Measurements from ENCODE around the gene TNKS1BP1.
"Not testable (repeated sequence)": the region's sequence is repeated elsewhere in the genome, so short reads cannot be mapped to it uniquely, and the experiment has no call there.

Gene TNKS1BP1, protein sequence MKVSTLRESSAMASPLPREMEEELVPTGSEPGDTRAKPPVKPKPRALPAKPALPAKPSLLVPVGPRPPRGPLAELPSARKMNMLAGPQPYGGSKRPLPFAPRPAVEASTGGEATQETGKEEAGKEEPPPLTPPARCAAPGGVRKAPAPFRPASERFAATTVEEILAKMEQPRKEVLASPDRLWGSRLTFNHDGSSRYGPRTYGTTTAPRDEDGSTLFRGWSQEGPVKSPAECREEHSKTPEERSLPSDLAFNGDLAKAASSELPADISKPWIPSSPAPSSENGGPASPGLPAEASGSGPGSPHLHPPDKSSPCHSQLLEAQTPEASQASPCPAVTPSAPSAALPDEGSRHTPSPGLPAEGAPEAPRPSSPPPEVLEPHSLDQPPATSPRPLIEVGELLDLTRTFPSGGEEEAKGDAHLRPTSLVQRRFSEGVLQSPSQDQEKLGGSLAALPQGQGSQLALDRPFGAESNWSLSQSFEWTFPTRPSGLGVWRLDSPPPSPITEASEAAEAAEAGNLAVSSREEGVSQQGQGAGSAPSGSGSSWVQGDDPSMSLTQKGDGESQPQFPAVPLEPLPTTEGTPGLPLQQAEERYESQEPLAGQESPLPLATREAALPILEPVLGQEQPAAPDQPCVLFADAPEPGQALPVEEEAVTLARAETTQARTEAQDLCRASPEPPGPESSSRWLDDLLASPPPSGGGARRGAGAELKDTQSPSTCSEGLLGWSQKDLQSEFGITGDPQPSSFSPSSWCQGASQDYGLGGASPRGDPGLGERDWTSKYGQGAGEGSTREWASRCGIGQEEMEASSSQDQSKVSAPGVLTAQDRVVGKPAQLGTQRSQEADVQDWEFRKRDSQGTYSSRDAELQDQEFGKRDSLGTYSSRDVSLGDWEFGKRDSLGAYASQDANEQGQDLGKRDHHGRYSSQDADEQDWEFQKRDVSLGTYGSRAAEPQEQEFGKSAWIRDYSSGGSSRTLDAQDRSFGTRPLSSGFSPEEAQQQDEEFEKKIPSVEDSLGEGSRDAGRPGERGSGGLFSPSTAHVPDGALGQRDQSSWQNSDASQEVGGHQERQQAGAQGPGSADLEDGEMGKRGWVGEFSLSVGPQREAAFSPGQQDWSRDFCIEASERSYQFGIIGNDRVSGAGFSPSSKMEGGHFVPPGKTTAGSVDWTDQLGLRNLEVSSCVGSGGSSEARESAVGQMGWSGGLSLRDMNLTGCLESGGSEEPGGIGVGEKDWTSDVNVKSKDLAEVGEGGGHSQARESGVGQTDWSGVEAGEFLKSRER (N-terminal part only)

DNA sequence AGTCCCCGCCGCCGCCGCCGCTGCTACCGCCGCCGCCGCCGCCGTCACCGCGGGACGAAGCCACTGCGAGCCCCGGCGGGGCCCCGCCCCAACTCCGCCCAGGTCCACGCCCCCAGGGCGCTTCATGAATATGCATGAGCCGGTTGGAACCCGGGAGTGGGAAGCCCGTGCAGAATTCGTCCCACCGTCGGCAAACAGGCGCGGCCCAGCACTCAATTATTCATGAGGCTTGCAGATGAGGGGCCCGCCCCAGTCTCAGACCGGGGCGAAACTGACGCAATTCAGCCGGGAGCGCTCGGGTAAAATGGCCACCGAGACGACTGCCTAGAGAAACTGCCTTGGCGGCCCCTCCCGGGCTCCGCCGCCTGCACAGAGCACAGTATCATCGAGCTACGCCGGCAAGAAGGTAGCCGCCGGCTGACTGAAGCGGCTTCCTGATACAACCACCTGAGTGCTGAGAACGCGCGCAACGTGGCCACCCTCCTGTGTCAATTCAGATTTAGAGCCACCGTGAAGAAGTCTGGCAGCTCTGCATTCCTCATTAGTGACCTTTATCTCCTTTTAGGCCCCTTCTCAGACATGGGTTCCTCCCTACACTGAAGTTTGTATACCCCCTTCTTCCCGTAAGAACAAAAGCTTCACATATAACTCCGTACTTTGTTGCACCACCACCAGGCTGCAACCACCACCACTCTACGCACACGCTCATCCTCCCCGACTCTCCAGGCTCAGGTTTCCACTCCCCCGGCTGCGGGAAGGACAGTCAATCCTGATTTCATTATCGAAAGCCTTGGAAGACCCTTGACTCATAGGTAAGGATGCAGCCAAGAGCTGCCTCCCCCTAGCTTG, at the start of gene TNKS1BP1:
TNKS1BP1 (minus strand) TSS at position 67 of the 849 bp plus-strand sequence. CDS start 3,067 bp downstream, outside the sequence.
- peak; percentile 79 to 83 (median 82) for DNase-seq (ENCODE audit: low read depth in 2 of 3, low spot score in 2 of 3)

DNA sequence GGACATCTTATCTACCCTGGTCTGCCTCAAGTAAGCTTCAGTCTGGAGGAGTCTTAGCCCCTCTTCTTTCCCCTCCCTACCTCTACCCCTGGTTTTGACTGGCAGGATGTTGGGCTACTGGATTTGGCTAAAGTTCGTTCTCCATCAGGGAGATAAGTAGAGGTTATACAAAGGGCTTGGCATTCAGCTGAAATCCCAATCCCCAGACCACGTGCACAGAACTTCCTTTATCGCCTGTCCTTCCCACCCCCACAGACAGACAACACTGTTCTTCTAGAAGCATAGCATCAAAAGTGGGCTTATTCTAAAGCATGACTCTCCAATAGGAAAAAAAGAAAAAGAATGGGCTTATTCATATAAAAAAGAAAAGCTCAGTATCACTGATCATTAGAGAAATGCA, 48.4 kb upstream of the TNKS1BP1 start:
- DNase-seq (ENCODE audit: low read depth in 2 of 3, low spot score in 2 of 3), result no peak

DNA sequence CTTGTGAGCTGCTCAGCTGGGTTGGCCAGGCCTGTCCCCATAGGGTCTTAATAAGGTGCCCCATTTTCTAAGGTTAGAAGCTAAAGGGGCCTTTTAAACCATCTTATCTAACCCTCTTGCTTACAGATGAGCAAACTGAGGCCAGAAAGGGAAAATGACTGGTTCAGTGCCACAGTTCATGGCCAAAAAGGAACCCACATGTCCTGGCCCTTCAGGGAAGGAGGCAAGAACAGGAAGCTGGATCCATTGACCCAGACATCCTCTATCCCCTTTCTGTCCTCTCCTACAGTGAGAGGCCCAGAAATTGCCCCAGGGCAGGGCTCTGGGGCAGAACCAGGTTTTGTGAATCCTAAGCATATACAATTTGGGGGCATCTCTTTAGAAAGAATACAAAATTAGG, 46.2 kb upstream of the TNKS1BP1 start:
- no peak for DNase-seq (ENCODE audit: low read depth in 2 of 3, low spot score in 2 of 3)

DNA sequence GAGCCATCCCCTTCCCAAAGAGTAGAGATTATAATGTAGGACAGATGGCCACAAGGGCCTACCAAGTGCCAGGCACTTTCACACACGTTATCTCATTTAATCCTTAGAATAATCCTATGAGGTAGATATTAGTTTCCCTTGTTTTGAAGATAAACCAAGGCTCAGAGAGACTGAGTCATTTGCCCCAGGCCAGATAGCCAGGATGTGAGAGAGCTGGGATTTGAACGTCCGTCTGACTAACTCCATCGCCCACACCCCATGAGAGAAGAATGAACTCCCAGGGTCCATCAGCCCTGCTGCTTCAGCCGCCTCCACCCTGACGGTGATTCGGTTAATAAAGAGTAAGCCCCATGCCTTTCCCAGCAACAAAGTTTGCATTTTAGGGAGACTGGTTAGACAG, 45.5 kb upstream of the TNKS1BP1 start:
- DNase-seq (ENCODE audit: low read depth in 2 of 3, low spot score in 2 of 3), result no peak

DNA sequence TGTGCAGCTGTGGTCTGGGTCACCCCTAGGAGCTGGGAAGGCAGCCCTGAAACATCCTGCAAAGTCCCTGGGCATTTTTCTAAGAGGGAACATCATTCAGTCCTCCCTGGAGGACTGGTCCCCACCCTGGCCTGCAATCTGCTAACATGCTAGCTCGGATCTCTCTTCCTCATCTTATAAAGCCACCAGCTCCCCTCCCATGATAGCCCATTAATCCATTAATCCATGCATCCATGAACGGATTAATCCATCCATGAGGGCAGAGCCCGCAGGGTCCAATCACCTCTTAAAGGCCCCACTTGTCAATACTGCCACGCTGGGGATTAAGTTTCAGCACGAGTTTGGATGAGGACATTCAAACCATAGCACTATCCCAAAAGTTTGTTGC, 44.1 kb upstream of the TNKS1BP1 start:
- DNase-seq (ENCODE audit: low read depth in 2 of 3, low spot score in 2 of 3), result no peak

DNA sequence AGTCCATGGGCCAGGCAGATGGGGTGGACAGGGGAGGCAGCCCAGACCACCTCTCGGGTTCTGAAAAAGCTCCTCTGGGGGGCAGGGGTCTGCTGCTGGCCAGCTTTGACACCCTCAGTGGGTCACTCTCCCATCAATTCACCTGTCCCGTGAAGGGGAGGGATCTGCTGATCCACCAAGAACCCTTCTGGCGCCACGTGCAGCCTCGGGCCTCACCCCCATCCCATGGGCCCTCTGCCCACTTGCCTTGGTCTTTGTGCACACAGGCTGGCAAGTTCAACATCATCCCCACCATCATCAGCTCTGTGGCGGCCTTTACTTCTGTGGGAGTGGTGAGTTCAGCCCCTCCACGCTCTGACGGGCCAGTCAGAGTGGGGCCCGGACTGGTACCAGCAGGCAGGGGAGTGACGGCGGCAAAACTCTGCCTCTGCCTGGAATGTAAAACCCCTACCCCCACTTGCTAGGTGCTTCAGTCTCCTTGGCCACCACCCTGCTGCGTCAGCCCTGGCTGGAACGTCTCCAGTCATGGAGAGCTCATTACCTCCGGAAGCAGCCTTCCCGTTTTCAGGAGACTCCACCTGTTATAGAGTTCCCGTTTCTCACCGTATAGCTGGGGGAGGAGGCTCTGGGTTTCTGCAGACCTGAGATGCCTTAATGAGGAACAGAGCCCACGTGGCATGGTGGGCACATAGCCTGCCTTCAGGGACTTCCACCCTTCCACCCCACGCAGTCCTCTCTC, 43.5 kb upstream of the TNKS1BP1 start:
- DNase-seq (ENCODE audit: low read depth in 2 of 3, low spot score in 2 of 3), result no peak

DNA sequence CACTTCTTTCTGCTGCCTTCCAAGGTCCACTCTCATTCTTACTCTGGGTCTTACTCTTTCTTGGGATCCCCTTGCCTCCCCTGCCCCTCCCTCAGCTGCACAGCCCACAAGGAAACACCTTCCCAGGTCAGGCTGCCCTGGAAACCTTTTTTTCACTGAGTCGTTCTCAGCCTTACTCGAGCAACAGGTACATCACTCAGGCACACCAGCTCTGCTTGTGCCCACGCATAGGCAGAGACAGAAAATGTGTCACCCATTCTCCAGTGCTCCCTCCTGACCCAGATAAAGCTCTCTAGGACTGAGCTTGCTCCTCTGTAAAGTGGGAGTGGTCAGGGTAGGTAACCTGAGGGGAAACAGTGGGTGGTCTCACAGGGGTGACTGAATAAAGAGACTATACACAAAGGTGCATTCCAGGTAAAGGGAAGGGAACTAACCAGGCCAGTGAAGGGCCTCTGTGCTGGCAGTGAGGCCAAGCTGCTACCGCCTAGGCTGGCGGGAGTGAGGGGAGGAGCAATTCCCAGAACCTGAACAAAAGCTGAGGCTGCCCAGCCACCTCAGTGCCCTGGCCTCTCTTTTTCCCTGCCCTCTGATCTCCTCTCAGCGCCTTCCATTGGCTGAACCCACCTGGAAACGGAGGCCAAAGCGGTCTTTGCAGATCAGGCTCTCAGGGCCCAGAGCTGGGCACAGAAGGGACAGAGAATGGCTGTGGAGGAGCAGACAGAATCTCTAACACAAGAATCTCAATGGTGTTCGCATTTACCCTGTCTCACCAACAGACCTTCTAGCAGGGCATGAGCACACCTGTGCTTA, 40.3 kb upstream of the TNKS1BP1 start:
- no peak for DNase-seq (ENCODE audit: low read depth in 2 of 3, low spot score in 2 of 3)

DNA sequence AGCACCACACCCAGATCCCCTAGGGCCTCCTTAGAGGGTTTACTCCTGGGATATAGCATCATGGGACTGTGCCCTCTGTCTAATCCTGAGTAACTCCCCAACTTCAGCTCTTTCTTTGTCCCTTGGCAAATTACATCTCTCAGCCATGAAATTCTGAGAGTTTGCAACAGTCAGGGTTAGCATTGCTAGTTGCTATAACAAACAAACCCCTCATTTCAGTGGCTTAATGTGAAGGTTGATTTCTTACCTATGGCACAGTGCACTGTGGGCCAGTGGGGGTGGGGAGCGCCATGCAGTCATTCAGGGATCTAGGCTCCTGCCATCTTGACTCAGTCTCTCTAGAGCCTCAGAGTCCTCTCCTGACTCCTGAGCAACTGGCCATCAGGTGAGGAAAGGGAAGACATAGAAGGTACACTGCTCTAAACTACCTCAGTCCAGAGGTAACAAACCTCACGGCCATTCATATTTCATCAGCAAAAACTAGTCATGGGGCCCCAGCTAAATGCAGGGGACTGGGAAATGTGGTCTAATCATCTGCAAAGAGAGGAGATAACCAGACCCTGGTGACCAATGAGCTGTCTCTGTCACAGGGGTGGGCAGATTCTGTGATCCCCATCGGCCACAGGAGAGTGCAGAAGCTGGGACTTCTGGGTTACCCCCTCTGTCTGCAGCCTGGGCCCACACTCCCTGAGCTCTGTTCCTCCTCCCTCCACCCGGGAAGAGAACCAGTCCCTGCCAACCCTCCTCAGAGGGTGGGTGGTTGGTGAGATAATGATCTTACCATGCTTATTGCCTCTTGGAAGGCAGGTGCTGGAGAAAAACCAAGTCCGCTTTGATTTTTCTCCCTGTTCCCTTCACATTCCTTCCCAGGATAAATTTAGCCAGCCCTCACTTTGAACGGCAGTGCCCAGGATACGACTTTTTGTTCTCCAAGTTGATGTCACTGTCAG, 38.7 kb upstream of the TNKS1BP1 start:
- DNase-seq (ENCODE audit: low read depth in 2 of 3, low spot score in 2 of 3), result no peak

DNA sequence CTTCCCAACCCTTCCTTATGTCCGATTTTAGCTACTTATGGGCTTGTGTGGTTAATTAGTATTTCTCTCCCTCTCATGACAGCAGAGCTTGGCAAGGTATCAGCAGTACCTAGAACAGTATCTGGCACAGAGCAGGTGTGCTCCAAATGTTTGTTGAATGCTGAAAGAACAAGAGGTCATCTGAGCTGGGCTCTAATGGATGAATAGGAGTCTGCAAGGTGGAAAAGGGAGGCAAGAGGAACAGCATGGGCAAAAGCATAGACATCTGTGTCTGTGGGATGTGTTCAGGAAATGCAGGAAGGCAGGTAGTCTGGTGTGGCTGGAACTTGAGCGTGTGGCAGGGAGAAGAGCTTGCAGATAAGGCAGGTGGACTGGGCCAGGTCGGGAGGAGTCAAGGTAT, 37.2 kb upstream of the TNKS1BP1 start:
- no peak for DNase-seq (ENCODE audit: low read depth in 2 of 3, low spot score in 2 of 3)

DNA sequence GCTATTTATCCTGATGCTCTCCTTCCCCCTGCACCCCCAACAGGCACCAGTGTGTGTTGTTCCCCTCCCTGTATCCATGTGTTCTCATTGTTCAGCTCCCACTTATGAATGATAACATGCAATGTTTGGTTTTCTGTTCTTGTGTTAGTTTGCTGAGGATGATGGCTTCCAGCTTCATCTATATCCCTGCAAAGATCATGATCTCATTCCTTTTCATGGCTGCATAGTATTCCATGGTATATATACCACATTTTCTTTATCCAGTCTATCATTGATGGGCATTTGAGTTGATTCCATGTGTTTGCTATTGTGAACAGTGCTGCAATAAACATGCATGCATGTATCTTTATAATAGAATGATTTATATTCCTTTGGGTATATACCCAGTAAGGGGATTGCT, 36.7 kb upstream of the TNKS1BP1 start:
- DNase-seq (ENCODE audit: low read depth in 2 of 3, low spot score in 2 of 3), result not testable (repeated sequence)

DNA sequence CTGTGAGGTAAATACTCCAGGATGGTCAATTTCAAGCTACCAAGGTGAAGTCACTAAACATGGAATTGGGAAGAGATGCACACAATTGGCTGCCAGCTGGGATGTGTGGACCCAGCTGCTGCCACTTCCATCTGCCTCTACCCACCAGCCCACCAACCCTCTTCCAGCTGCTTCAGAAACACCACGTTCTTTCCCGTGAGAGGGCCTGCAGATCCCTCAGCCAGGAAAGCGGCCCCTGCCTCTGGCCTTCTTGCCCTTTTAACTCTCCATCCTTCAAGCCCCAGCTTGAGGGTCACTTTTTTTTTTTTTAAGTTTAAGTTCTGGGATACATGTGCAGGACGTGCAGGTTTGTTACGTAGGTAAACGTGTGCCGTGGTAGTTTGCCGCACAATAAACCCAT, 36.2 kb upstream of the TNKS1BP1 start:
- no peak for DNase-seq (ENCODE audit: low read depth in 2 of 3, low spot score in 2 of 3)

DNA sequence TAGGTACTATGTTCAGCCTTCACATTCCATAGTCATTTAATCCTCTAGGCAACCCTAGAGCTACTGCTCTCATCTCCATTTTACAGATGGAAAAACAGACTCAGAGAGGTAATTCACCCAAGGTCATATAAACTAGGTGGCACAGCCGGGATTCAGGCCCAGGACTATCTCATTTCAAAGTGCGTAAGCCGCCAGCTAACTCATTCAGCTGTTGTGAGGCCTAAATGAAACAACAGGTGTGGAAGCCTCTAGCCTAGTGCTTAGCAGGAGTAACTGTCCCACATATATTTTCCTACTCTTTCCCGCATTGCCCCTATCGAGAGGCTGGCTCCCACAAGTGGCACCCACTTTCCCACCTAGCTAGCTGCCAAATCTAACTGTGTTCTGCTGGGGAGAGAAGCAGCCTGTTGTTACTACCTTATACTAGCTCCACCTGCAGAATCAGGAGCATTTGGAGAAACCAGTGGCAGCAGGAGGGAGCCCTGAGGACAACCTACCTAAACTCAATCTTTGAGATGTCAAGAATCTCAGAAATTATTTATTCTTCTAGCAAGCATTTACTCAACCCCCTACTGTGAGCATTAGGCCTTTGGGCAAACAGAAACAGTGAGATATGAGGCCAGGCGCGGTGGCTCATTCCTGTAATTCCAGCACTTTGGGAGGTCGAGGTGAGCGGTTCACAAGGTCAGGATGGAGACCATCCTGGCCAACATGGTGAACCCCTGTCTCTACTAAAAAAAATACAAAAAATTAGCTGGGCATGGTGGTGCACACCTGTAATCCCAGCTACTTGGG, 35.3 kb upstream of the TNKS1BP1 start:
- DNase-seq (ENCODE audit: low read depth in 2 of 3, low spot score in 2 of 3), result no peak

DNA sequence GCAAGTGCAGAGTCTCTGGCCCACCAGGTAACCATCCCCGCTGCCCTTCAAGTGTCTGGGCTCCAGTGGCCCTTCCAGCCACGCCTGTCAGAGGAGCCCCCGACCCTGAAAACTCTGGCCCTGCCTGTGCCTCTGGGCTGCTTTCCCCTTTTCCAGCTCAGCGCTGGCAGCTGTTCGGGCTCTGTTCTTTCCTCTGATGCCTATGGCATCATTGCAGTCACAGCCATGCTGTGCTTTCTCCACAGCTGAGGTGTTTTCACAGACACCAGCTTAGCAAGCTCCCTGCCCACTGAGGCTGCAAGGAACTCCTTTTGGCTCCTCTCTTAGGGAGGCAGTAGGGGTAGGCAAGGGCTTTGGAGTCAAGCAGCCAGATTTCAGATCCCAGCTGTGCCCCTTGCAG, 34.6 kb upstream of the TNKS1BP1 start:
- DNase-seq (ENCODE audit: low read depth in 2 of 3, low spot score in 2 of 3), result no peak

DNA sequence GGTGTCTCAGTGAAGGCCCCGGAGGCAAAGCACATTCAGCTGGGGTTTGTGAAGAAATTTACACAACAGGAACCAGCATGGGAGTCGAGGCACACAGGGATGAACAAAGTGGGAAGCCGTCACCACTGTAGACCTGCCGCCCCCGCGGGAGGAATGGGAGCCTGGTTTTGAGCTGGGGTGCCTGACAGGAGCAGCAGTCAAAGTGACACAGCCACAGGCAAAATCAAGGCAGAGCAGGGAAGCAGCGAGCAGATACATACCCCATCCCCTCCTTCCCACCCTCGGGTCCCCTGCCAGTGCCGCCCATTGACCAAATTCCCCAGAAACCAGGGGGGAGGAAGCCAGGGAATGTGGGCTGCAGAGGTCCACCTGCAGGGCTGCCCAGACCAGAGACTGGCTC, 34.2 kb upstream of the TNKS1BP1 start:
- DNase-seq (ENCODE audit: low read depth in 2 of 3, low spot score in 2 of 3), result no peak

DNA sequence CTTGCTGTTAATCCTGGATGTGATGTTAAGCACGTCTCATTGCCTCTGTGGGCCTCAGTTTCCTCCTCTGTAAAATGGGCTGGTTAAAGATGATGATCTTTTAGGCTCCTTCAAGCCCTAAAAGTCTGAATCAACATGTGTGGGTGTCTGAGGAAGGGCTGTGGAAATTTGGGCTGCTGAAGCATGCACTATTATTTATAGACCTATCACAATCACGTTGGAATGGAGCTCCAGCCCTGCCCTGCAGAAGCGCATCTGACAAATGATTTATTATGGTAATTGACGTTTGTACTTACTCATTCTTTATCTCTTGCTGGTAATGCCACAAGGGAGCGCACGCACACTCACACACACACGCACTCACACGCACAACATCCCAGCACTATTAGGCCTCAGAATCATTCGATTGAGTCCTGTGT, 33.8 kb upstream of the TNKS1BP1 start:
- DNase-seq (ENCODE audit: low read depth in 2 of 3, low spot score in 2 of 3), result no peak

DNA sequence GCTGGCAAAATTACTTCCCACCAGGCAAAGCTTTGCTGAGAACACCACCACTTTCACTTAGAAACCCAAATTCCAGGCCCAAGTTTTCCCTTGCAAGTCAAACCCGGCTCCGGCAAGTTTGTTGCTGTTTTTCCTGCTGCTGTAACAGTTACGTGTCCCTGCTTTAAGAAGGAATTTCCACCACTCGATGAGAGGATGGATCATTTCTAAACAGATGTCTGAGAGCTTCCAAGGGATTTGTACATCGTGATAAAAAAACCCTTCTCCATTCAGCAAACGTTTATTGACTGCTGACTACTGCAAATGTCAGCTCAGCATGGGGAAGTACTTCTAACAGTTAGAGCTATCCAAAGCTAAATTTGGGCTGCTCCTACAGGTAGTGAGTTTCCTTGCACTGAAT, 33.1 kb upstream of the TNKS1BP1 start:
- DNase-seq (ENCODE audit: low read depth in 2 of 3, low spot score in 2 of 3), result no peak

DNA sequence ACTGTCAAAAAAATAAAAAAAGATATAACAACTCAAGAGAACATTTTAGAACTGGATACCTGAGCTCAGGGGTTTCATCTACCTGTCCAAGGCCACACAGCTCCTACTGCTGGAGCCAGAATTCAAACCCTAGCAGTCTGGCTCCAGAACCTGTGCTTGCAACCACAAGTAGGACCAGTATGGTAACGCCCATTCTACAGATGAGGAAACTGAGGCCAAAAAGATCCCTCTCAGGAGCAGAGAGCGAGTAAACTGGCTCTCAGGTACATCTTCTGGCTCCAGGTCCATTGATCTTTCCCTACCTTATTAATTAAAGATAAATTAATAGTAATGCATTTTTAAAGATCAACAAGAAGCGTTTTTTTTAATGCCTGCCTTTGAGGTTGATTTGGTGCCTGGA, 32.6 kb upstream of the TNKS1BP1 start:
- no peak for DNase-seq (ENCODE audit: low read depth in 2 of 3, low spot score in 2 of 3)

Measured in activated CD8-positive, alpha-beta memory T cell treated with anti-CD3 and anti-CD28 coated beads for 48 hours (primary cell).